HTR-8/SVneo (cell line): ENCODE measurements around the gene APOOL.
"Not testable (repeated sequence)": the region's sequence is repeated elsewhere in the genome, so short reads cannot be mapped to it uniquely, and the experiment has no call there.

Experiments
- DNase-seq: peaks from one replicate; pipeline ENCODE4 v3.0.0; 2011; ENCODE audit warnings: low spot score, mixed read lengths; ENCODE audit not compliant: insufficient read length
- FAIRE-seq: peaks from 2 replicates; lab custom pipeline; 2011; peaks lifted over from hg19 to GRCh38; lab: Jason Lieb, UNC

Gene APOOL

GRCh38 chrX:85065512-85066198 is 62.0 kb downstream of the APOOL start:
- FAIRE-seq, result no peak

GRCh38 chrX:85077247-85077646 is 73.6 kb downstream of the APOOL start:
- DNase-seq, FAIRE-seq: not testable (repeated sequence)

More at GRCh38 chrX:85065512-85066198, 62.0 kb downstream of the APOOL start:
- DNase-seq, result no peak

- FAIRE-seq (no peak), DNase-seq (no peak)
Observed at GRCh38 chrX:85084770-85085393, 81.2 kb downstream of the APOOL start.

- FAIRE-seq, result no peak
- DNase-seq, result no peak
Observed at GRCh38 chrX:85089321-85089840, 85.7 kb downstream of the APOOL start.

GRCh38 chrX:85107407-85107806 is 103.7 kb downstream of the APOOL start:
- FAIRE-seq (no peak), DNase-seq (no peak)

GRCh38 chrX:85108165-85108564 is 104.5 kb downstream of the APOOL start:
- FAIRE-seq (no peak), DNase-seq (no peak)

GRCh38 chrX:85109235-85109634 is 105.6 kb downstream of the APOOL start:
- no peak for FAIRE-seq

GRCh38 chrX:85111347-85111746 is 107.7 kb downstream of the APOOL start:
- DNase-seq (no peak), FAIRE-seq (no peak)

More at GRCh38 chrX:85109235-85109634, 105.6 kb downstream of the APOOL start:
- no peak for DNase-seq

GRCh38 chrX:85112293-85112692 is 108.6 kb downstream of the APOOL start:
- no peak for DNase-seq
- no peak for FAIRE-seq

GRCh38 chrX:85113746-85114145 is 110.1 kb downstream of the APOOL start:
- FAIRE-seq (no peak), DNase-seq (no peak)

GRCh38 chrX:85114171-85114570 is 110.5 kb downstream of the APOOL start:
- FAIRE-seq, result no peak

GRCh38 chrX:85114776-85115175 is 111.1 kb downstream of the APOOL start:
- FAIRE-seq (no peak), DNase-seq (no peak)

More at GRCh38 chrX:85114171-85114570, 110.5 kb downstream of the APOOL start:
- DNase-seq, result no peak

- DNase-seq (no peak), FAIRE-seq (no peak)
Observed at GRCh38 chrX:85115252-85115651, 111.6 kb downstream of the APOOL start.

- DNase-seq (no peak), FAIRE-seq (no peak)
Observed at GRCh38 chrX:85136409-85136808, 132.7 kb downstream of the APOOL start.

GRCh38 chrX:85139422-85139821 is 135.7 kb downstream of the APOOL start:
- DNase-seq, result no peak
- FAIRE-seq, result no peak

- DNase-seq (no peak), FAIRE-seq (no peak)
Observed at GRCh38 chrX:85140964-85141363, 137.3 kb downstream of the APOOL start.
